SK-N-SH treated with all-trans-retinoic acid at 6 μM for 48 hours (cell line): ENCODE results near the gene PLPPR2.

Experiments used
- ATAC-seq: fragments of 200-7000 bp; cut with Tn5 transposase; 3 replicates; pipeline ENCODE4 v1.9.1; 2020; ENCODE audit warnings: mild to moderate bottlenecking, moderate library complexity
- ARNTL ChIP-seq: fragments of 450-650 bp; formaldehyde crosslinking; IDR thresholded peaks from 2 replicates; pipeline ENCODE4 v1.5.0; 2020; ENCODE audit warnings: low read depth, mild to moderate bottlenecking, moderate library complexity, borderline replicate concordance
- BACH2 ChIP-seq: fragments of 250-450 bp; sonication (Bioruptor Pico); IDR thresholded peaks from 2 replicates; pipeline ENCODE4 v1.9.0; 2021; ENCODE audit warnings: mild to moderate bottlenecking, borderline replicate concordance
- CREB5 ChIP-seq: fragments of 250-450 bp; sonication (Bioruptor Pico); IDR thresholded peaks from 2 replicates; pipeline ENCODE4 v1.5.1; 2020; ENCODE audit warnings: low read depth, mild to moderate bottlenecking, moderate library complexity
- CSDC2 ChIP-seq: fragments of 250-450 bp; sonication (Bioruptor Pico); IDR thresholded peaks from 2 replicates; pipeline ENCODE4 v1.5.0; 2020; ENCODE audit warnings: mild to moderate bottlenecking, moderate library complexity
- CSRNP3 ChIP-seq: fragments of 250-450 bp; sonication (Bioruptor Pico); IDR thresholded peaks from 2 replicates; pipeline ENCODE4 v1.5.1; 2021; ENCODE audit warnings: mild to moderate bottlenecking, moderate library complexity
- ESRRG ChIP-seq: fragments of 250-450 bp; sonication (Bioruptor Pico); IDR thresholded peaks from 2 replicates; pipeline ENCODE4 v1.6.1; 2021; ENCODE audit warnings: mild to moderate bottlenecking
- GLIS3 ChIP-seq: fragments of 250-450 bp; sonication (Bioruptor Pico); IDR thresholded peaks from 2 replicates; pipeline ENCODE4 v1.5.0; 2020; ENCODE audit warnings: mild to moderate bottlenecking, moderate library complexity
- ISL1 ChIP-seq: fragments of 250-450 bp; sonication (Bioruptor Pico); IDR thresholded peaks from 2 replicates; pipeline ENCODE4 v2.1.2; 2022; ENCODE audit warnings: mild to moderate bottlenecking, moderate library complexity
- OSR1 ChIP-seq: fragments of 250-450 bp; sonication (Bioruptor Pico); IDR thresholded peaks from 2 replicates; pipeline ENCODE4 v1.8.0; 2022; ENCODE audit warnings: moderate library complexity, mild to moderate bottlenecking, inconsistent platforms
- PPARA ChIP-seq: fragments of 250-450 bp; sonication (Bioruptor Pico); IDR thresholded peaks from 2 replicates; pipeline ENCODE4 v1.5.0; 2020; ENCODE audit warnings: mild to moderate bottlenecking, borderline replicate concordance
- RARB ChIP-seq: fragments of 250-450 bp; sonication (Bioruptor Pico); IDR thresholded peaks from 2 replicates; pipeline ENCODE4 v1.8.0; 2021; ENCODE audit warnings: mild to moderate bottlenecking, moderate library complexity
- SNAI2 ChIP-seq: fragments of 250-450 bp; sonication (Bioruptor Pico); IDR thresholded peaks from 2 replicates; pipeline ENCODE4 v1.5.0; 2020; ENCODE audit warnings: mild to moderate bottlenecking, moderate library complexity
- TCF4 ChIP-seq: fragments of 250-450 bp; sonication (Bioruptor Pico); IDR thresholded peaks from 2 replicates; pipeline ENCODE4 v1.8.0; 2021; ENCODE audit warnings: mild to moderate bottlenecking, moderate library complexity, borderline replicate concordance
- TOX ChIP-seq: fragments of 250-450 bp; sonication (Bioruptor Pico); IDR thresholded peaks from 2 replicates; pipeline ENCODE4 v1.8.0; 2021; ENCODE audit warnings: mild to moderate bottlenecking, moderate library complexity, borderline replicate concordance
- ZC3H10 ChIP-seq: fragments of 250-450 bp; sonication (Bioruptor Pico); IDR thresholded peaks from 2 replicates; pipeline ENCODE4 v1.5.1; 2021; ENCODE audit warnings: mild to moderate bottlenecking, moderate library complexity
- ZFP3 ChIP-seq: fragments of 250-450 bp; sonication (Bioruptor Pico); IDR thresholded peaks from 2 replicates; pipeline ENCODE4 v1.5.0; 2020; ENCODE audit warnings: mild to moderate bottlenecking, moderate library complexity
- ZFP30 ChIP-seq: fragments of 450-650 bp; formaldehyde crosslinking; IDR thresholded peaks from 2 replicates; pipeline ENCODE4 v1.5.0; 2022; ENCODE audit warnings: mild to moderate bottlenecking, moderate library complexity
- ZNF565 ChIP-seq: fragments of 450-650 bp; formaldehyde crosslinking; conservative IDR thresholded peaks from 2 replicates; pipeline ENCODE4 v1.5.0; 2020; ENCODE audit warnings: low read depth, mild to moderate bottlenecking, moderate library complexity
- ZNF70 ChIP-seq: fragments of 450-650 bp; formaldehyde crosslinking; IDR thresholded peaks from 2 replicates; pipeline ENCODE4 v1.5.0; 2020; ENCODE audit warnings: mild to moderate bottlenecking, moderate library complexity
- ZNF8 ChIP-seq: fragments of 450-650 bp; formaldehyde crosslinking; IDR thresholded peaks from 2 replicates; pipeline ENCODE4 v1.5.0; 2020; ENCODE audit warnings: mild to moderate bottlenecking, moderate library complexity
- TF ChIP-seq, protein P1 (sequence below): fragments of 250-450 bp; sonication (Bioruptor Pico); IDR thresholded peaks from 2 replicates; pipeline ENCODE4 v1.5.0; 2020; ENCODE audit warnings: mild to moderate bottlenecking, moderate library complexity
- TF ChIP-seq, protein P2 (sequence below): fragments of 250-450 bp; sonication (Bioruptor Pico); IDR thresholded peaks from 2 replicates; pipeline ENCODE4 v1.8.0; 2020; ENCODE audit warnings: mild to moderate bottlenecking, moderate library complexity, borderline replicate concordance

Gene PLPPR2

DNA sequence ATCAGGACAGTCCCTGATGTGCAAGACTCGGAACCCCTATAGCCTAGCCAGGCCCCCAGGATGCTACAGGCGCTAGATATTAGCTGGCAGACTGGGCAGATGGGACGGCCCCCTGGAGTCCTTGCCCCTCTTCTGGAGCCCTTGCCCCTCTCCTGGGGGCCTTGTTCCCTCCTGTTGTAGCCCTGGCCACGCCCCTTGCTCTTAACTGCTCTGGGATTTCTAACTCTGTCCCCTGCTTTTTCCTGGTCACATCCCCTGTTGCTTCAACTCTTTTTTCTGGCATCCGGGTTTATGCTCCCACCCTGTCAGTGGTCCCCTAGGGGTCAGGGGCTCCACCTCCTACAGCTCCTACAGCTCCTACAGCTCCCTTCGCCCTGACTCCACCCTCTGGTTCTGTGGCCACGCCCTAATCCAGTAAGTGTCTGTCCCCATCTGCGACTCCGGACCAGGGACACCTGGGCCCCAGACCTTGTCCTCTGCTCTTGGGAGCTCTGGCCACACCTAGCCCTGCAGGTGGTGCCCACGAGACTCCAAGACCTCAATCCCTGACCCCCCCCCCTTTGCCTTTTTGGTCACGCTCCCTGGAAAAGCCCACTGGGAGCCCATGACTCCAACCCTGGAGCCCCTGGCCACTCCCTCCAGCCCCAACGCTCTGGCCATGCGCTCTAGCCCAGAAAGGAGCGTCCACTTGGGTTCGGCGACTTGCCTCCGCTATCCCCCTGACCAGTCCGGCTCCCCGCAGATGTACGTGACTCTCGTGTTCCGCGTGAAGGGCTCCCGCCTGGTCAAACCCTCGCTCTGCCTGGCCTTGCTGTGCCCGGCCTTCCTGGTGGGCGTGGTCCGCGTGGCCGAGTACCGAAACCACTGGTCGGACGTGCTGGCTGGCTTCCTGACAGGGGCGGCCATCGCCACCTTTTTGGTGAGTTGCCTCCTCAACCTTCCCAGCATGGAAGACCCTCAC, 6.8 kb downstream of the PLPPR2 start:
- ATAC-seq: no peak
- TF ChIP-seq ARNTL: no peak
- TF ChIP-seq, protein P1, sequence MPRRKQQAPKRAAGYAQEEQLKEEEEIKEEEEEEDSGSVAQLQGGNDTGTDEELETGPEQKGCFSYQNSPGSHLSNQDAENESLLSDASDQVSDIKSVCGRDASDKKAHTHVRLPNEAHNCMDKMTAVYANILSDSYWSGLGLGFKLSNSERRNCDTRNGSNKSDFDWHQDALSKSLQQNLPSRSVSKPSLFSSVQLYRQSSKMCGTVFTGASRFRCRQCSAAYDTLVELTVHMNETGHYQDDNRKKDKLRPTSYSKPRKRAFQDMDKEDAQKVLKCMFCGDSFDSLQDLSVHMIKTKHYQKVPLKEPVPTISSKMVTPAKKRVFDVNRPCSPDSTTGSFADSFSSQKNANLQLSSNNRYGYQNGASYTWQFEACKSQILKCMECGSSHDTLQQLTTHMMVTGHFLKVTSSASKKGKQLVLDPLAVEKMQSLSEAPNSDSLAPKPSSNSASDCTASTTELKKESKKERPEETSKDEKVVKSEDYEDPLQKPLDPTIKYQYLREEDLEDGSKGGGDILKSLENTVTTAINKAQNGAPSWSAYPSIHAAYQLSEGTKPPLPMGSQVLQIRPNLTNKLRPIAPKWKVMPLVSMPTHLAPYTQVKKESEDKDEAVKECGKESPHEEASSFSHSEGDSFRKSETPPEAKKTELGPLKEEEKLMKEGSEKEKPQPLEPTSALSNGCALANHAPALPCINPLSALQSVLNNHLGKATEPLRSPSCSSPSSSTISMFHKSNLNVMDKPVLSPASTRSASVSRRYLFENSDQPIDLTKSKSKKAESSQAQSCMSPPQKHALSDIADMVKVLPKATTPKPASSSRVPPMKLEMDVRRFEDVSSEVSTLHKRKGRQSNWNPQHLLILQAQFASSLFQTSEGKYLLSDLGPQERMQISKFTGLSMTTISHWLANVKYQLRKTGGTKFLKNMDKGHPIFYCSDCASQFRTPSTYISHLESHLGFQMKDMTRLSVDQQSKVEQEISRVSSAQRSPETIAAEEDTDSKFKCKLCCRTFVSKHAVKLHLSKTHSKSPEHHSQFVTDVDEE: no peak
- TF ChIP-seq OSR1 (CRISPR knock-in tag): no peak
- TF ChIP-seq, protein P2, sequence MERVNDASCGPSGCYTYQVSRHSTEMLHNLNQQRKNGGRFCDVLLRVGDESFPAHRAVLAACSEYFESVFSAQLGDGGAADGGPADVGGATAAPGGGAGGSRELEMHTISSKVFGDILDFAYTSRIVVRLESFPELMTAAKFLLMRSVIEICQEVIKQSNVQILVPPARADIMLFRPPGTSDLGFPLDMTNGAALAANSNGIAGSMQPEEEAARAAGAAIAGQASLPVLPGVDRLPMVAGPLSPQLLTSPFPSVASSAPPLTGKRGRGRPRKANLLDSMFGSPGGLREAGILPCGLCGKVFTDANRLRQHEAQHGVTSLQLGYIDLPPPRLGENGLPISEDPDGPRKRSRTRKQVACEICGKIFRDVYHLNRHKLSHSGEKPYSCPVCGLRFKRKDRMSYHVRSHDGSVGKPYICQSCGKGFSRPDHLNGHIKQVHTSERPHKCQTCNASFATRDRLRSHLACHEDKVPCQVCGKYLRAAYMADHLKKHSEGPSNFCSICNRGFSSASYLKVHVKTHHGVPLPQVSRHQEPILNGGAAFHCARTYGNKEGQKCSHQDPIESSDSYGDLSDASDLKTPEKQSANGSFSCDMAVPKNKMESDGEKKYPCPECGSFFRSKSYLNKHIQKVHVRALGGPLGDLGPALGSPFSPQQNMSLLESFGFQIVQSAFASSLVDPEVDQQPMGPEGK (CRISPR knock-in tag): no peak
- TF ChIP-seq CSRNP3 (CRISPR knock-in tag): no peak
- no peak for TF ChIP-seq ZNF565 (CRISPR knock-in tag)
- no peak for TF ChIP-seq BACH2 (CRISPR knock-in tag)
- no peak for TF ChIP-seq TCF4 (CRISPR knock-in tag)
- TF ChIP-seq CREB5 (CRISPR knock-in tag): no peak
- no peak for TF ChIP-seq PPARA
- no peak for TF ChIP-seq SNAI2 (CRISPR knock-in tag)

DNA sequence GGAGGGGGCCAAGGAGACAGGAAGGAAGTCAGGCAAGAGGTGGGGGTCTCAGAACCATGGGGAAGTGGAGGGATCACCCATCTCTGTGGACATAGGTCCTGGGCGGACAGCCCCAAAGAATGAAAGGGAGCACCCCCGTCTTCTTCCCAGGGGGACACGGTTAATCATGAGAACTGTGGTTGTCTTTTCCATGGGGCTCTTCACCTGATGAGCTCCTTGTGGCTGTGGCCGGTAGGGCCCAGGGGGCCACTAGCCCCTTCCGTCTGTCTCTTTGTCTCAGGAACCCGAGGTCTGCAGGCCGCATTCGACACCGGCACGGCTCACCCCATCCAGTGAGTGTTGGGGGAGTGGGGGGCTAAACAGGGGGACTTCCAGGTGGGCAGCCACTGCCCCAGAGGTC, 8.6 kb downstream of the PLPPR2 start:
- no peak for ATAC-seq
- TF ChIP-seq PPARA (no peak), ESRRG (CRISPR knock-in tag) (no peak), TCF4 (CRISPR knock-in tag) (no peak), SNAI2 (CRISPR knock-in tag) (no peak), CSRNP3 (CRISPR knock-in tag) (no peak), TOX (CRISPR knock-in tag) (no peak), OSR1 (CRISPR knock-in tag) (no peak)

GRCh38 chr19:11364296-11364904, 9.2 kb downstream of the PLPPR2 start:
- TF ChIP-seq RARB (no peak), ISL1 (CRISPR knock-in tag) (no peak), TOX (CRISPR knock-in tag) (no peak), ZC3H10 (CRISPR knock-in tag) (no peak), ZFP30 (CRISPR knock-in tag) (no peak), GLIS3 (no peak), BACH2 (CRISPR knock-in tag) (no peak), ZNF70 (CRISPR knock-in tag) (no peak), ZNF8 (CRISPR knock-in tag) (no peak), ARNTL (no peak), CSDC2 (CRISPR knock-in tag) (no peak), ZFP3 (CRISPR knock-in tag) (no peak), TCF4 (CRISPR knock-in tag) (no peak), OSR1 (CRISPR knock-in tag) (no peak)
- TF ChIP-seq, protein P1: no peak
- ATAC-seq: no peak
